Right lobe of liver (tissue), 6 donors: ENCODE measurements around the gene GGTLC2. TPM values are rescaled to one million over a fixed set of nuclear protein-coding genes. Genes with fewer than 3 reads are reported as not detected.
"Not testable (repeated sequence)": the region's sequence is repeated elsewhere in the genome, so short reads cannot be mapped to it uniquely, and the experiment has no call there.

Source experiments
- ATAC-seq, 4 donors: fragments of 200-7000 bp; cut with Tn5 transposase; one replicate each; pipeline ENCODE4 v1.9.1; 2020; ENCODE audit warnings: mild to moderate bottlenecking in 4 of 4, moderate library complexity in 4 of 4
- DNase-seq, 3 donors: peaks; one replicate each; pipeline ENCODE4 v3.0.0-alpha.2; 2020
- H3K27ac ChIP-seq, 3 donors: fragments of 200-600 bp; one replicate each; pipeline ENCODE4 v1.8.0; 2022
- H3K27me3 ChIP-seq, 2 donors: fragments of 200-600 bp; one replicate each; pipeline ENCODE4 v1.8.0; 2022
- H3K36me3 ChIP-seq, 4 donors: fragments of 200-600 bp; sonication (generic) in 1 of 4; one replicate each; pipeline versions ENCODE4 v1.5.1 to v1.8.0; 2017 to 2022; ENCODE audit warnings: control low read depth in 1 of 4
- H3K4me1 ChIP-seq, 4 donors: fragments of 200-600 bp; sonication (generic) in 1 of 4; one replicate each; pipeline versions ENCODE4 v1.5.1 to v1.8.0; 2017 to 2022; ENCODE audit warnings: control low read depth in 1 of 4
- H3K4me3 ChIP-seq, 3 donors: fragments of 200-600 bp; one replicate each; pipeline ENCODE4 v1.8.0; 2022
- H3K9me3 ChIP-seq, 4 donors: fragments of 200-600 bp; sonication (generic) in 1 of 4; one replicate each; pipeline versions ENCODE4 v1.5.1 to v1.8.0; 2017 to 2022; ENCODE audit warnings: control low read depth in 1 of 4
- POLR2A ChIP-seq: fragments of 450-650 bp; IDR thresholded peaks from one replicate; pipeline ENCODE4 v1.6.1; 2017; ENCODE audit warnings: antibody characterized with exemption, mild to moderate bottlenecking
- WGBS: methylation state at CpG from one replicate; pipeline ENCODE4 v1.1.6; 2018; ENCODE audit warnings: low coverage, low lambda C conversion rate; ENCODE audit not compliant: insufficient coverage; ENCODE audit errors: missing lambda C conversion rate; 5-methylcytosine and 5-hydroxymethylcytosine counted together
- intact Hi-C, 2 donors: fragments of 100-400 bp; cut with DNase I; formaldehyde crosslinking; loops; one replicate each; pipeline versions ENCODE4 v1.11.2 to v1.14.1; 2022
- long read RNA-seq: library from polyadenylated mRNA; unstranded; transcript quantifications from one replicate; pipeline ENCODE4 v2.0.0, GENCODE V29; 2019
- total RNA-seq, 6 experiments: library from RNA; depleted of rRNA in 2 of 6; stranded (reverse); fragments of >200 nt in 2 of 6; fragmentation: NEBNext Ultra II Directional in 3 of 6; extraction: Animal tissue kit (Norgen Biotek cat#: 25700) in 3 of 6; gene quantifications; one replicate each; pipeline versions ENCODE4 v1.1.0 to v1.2.4, GENCODE V29; 2016 to 2023
- TF ChIP-seq, protein P1 (sequence below), 4 donors: fragments of 200-600 bp in 3 of 4; fragments of 450-650 bp in 1 of 4; IDR thresholded peaks; one replicate each; pipeline versions ENCODE4 v1.5.1 to v1.8.0; 2016 to 2022; ENCODE audit warnings: antibody characterized with exemption in 4 of 4, mild to moderate bottlenecking in 2 of 4
- donor health status: DM: no; HTN: yes; CAD: no.
- donor health status: DM: no; HTN: no; CAD: no.
- donor health status: DM: no; HTN: no; CAD: no.
- donor health status: DM: no; HTN: yes; CAD: no.
- donor health status: DM: no; HTN: yes; CAD: no.

The GGTLC2 gene
- total RNA-seq = not detected
- long read RNA-seq = 0 reads

DNA sequence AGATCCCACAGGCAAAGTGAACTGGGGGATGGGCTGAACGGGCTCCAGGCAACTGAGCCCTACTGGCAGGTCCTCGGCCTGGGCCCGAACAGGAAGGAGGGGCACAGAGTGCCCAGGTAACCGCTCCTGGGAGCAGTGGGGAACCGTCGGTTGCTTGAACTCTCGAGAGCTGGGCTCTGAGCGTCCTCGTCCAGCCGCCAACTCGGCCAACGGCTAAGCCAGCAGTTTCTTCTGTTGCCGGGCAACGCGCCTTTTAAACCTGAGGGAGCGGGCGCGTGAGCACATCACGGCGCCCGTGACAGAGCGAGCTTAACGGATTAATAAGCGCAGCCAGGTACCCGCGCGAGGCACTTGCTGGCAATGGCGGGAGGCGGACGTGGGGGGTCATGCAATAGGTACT lies at the start of gene GGTLC2:
GGTLC2 (plus strand) TSS at position 301 of the 400 bp plus-strand sequence. CDS start 1,732 bp downstream, outside the sequence.
- H3K4me3 ChIP-seq, H3K27me3 ChIP-seq, intact Hi-C loops, H3K4me1 ChIP-seq, DNase-seq, ATAC-seq, H3K36me3 ChIP-seq, H3K9me3 ChIP-seq, H3K27ac ChIP-seq: not testable (repeated sequence)
- WGBS = no CpG with 5 or more reads among the region's 30 CpGs

DNA sequence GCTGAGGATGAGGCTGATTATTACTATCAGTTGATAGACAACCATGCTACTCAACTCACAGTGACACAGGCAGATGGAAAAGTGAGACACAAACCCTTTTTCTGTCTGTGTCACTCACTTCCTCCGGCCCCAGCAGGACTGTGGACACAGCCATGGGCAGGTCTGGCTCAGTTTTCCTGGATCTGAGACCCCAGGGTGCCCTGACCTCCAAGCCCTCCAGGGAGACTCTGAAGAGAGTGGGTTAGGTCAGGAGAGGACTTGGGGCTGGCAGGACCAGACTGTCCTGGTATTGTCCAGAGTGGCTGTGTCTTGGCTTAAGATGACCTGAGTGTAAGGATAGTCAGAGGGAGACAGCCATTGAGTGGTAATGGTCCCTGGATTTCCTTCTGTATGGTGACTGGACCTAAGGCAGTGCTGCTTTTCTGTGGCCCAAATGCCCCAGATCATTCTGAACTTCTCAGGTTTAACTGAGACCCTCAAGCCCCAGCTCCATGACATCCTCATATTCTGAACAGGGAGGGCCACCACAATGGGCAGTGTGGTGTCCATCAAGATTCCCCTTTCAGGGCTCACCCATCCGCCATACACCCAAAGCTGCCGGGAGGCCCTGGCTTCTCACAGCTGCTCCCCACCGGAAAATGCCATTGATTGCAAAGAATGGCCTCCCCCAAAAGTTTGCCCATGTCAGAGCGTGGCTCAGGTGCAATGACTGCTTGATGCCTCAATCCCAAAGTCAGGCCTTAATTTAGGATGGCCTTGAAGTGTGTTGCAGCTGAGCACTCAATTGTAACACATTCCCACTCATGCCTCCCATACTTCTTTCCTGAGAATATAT lies 49.2 kb upstream of the GGTLC2 start:
- H3K27me3 ChIP-seq = no peaks in the 10 kb centered on the region
- intact Hi-C loops = no loop called here
- DNase-seq = no peak
- no peak for TF ChIP-seq POLR2A
- TF ChIP-seq, protein P1, sequence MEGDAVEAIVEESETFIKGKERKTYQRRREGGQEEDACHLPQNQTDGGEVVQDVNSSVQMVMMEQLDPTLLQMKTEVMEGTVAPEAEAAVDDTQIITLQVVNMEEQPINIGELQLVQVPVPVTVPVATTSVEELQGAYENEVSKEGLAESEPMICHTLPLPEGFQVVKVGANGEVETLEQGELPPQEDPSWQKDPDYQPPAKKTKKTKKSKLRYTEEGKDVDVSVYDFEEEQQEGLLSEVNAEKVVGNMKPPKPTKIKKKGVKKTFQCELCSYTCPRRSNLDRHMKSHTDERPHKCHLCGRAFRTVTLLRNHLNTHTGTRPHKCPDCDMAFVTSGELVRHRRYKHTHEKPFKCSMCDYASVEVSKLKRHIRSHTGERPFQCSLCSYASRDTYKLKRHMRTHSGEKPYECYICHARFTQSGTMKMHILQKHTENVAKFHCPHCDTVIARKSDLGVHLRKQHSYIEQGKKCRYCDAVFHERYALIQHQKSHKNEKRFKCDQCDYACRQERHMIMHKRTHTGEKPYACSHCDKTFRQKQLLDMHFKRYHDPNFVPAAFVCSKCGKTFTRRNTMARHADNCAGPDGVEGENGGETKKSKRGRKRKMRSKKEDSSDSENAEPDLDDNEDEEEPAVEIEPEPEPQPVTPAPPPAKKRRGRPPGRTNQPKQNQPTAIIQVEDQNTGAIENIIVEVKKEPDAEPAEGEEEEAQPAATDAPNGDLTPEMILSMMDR (IDR thresholded peaks at IDR 0.05) = no peak
- H3K27ac ChIP-seq = no peak overlapping the region
- no peaks in the 10 kb centered on the region for H3K36me3 ChIP-seq
- no peaks in the 10 kb centered on the region for H3K4me1 ChIP-seq
- no peaks in the 10 kb centered on the region for H3K9me3 ChIP-seq
- ATAC-seq = no peak
- no peak overlapping the region for H3K4me3 ChIP-seq
- WGBS = 60% methylated on average over 1 of the region's 5 CpGs

DNA sequence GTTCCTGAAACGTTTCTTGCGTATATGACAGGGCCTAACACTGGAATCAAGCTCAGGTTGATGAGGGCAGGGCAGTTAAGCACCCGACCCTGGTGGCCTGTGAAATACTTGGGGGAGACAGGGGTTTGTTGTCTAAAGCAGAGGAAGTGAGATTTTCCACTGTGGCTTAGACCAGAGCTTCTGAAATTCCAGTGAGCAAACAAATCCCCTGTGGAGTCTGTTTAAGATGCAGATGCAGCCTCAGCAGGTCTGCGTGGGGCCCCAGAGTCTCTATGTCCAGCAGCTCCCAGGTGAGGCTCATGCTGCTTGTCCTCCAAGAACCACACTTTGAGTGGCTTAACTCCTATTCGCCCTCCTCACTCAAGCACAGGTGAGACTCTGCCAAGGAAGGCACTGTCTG lies 46.3 kb upstream of the GGTLC2 start:
- H3K4me1 ChIP-seq = no peaks in the 10 kb centered on the region
- 40% methylated on average over 3 of the region's 5 CpGs for WGBS
- no peak for TF ChIP-seq POLR2A
- TF ChIP-seq, protein P1 (IDR thresholded peaks at IDR 0.05) = no peak
- intact Hi-C loops = no loop called here
- no peak overlapping the region for H3K27ac ChIP-seq
- no peaks in the 10 kb centered on the region for H3K9me3 ChIP-seq
- no peak overlapping the region for H3K4me3 ChIP-seq
- no peak for DNase-seq
- no peaks in the 10 kb centered on the region for H3K36me3 ChIP-seq
- ATAC-seq = no peak
- no peaks in the 10 kb centered on the region for H3K27me3 ChIP-seq

DNA sequence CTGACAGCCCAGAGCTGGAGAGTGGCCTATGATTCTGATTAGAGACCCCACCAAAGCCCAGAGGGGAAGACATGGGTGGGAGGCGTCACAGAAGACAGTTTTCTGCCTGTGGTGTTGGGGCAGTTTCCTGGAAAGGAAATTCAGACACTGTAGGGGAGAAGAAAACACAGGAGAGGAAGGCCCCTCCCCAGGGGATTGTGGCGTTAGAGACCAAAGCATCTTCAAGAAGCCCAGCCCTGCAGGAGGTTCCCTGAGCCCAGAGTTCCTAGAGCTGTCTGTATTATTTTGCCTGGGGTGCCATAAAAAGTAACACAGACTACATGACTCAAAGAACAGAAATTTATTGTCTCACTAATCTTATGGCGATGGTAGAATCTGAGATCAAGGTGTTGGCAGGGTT lies 45.2 kb upstream of the GGTLC2 start:
- no peaks in the 10 kb centered on the region for H3K4me1 ChIP-seq
- H3K9me3 ChIP-seq = no peaks in the 10 kb centered on the region
- ATAC-seq (no peak), DNase-seq (no peak)
- no peak overlapping the region for H3K27ac ChIP-seq
- intact Hi-C loops = no loop called here
- WGBS = 48% methylated on average over 2 of the region's 3 CpGs
- H3K4me3 ChIP-seq = no peak overlapping the region
- no peaks in the 10 kb centered on the region for H3K36me3 ChIP-seq
- TF ChIP-seq, protein P1 (IDR thresholded peaks at IDR 0.05) = no peak
- no peak for TF ChIP-seq POLR2A
- H3K27me3 ChIP-seq = no peaks in the 10 kb centered on the region

DNA sequence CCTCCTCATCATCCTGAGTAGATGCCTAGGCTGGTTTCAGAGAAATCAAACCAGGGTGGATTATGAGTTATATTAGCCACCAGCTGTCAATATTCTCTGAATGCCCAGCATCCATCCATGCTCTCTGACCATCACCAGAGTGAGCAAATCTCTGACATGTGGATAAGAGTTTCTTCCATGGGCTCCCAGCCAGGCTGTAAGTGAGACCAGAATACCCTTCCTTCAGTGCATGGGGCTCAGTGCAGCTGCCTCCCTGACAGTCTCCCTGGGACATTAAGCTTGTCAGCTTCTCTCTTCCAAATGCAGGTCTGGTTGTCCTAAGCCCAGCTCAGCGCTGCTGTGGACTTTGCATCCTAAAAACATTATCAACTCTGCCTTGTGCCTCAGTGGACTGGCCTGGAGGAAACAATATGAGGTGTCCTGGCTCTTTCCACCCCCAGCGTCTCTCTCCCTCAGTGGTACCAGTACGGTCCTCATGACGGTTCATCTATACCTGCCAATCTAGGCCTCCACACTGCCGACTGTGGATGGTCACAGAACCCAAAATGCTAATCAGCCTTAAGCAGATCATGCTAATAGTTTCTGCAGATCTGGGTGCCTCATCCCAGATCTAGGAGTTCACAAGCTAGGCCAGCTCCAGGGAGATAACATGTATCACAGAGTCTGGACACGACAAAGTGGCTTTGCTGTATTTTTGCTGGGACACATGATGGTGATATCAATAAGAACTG lies 43.7 kb upstream of the GGTLC2 start:
- no peaks in the 10 kb centered on the region for H3K9me3 ChIP-seq
- no peak overlapping the region for H3K27ac ChIP-seq
- no peaks in the 10 kb centered on the region for H3K27me3 ChIP-seq
- 54% methylated on average over 3 of the region's 6 CpGs for WGBS
- no peaks in the 10 kb centered on the region for H3K4me1 ChIP-seq
- ATAC-seq = no peak
- intact Hi-C loops = no loop called here
- no peak for DNase-seq
- H3K36me3 ChIP-seq = no peaks in the 10 kb centered on the region
- no peak for TF ChIP-seq POLR2A
- no peak overlapping the region for H3K4me3 ChIP-seq
